Esophagus squamous epithelium (tissue), 5 donors: ENCODE measurements around the gene NEDD4L. TPM values are rescaled to one million over a fixed set of nuclear protein-coding genes. Genes with fewer than 3 reads are reported as not detected.

Experiments used
- DNase-seq: peaks from one replicate; lab custom pipeline; 2025; lab: John Stamatoyannopoulos, UW
- H3K27ac ChIP-seq, 4 donors: fragments of 200-600 bp; sonication (generic); one replicate each; pipeline ENCODE4 v1.5.1; 2016 to 2019; ENCODE audit warnings: mild to moderate bottlenecking in 1 of 4
- H3K27me3 ChIP-seq, 4 donors: fragments of 200-600 bp; sonication (generic); 1 replicate in 3 of 4; 2 replicates in 1 of 4; pipeline versions ENCODE4 v1.5.1 to v1.6.0; 2017 to 2021; ENCODE audit warnings: antibody characterized with exemption in 1 of 4
- H3K36me3 ChIP-seq, 3 donors: fragments of 200-600 bp; sonication (generic); one replicate each; pipeline ENCODE4 v1.5.1; 2016 to 2019
- H3K4me1 ChIP-seq, 3 donors: fragments of 200-600 bp; sonication (generic); one replicate each; pipeline ENCODE4 v1.5.1; 2017 to 2019
- H3K4me3 ChIP-seq, 4 donors: fragments of 200-600 bp; sonication (generic); 1 replicate in 3 of 4; 2 replicates in 1 of 4; pipeline ENCODE4 v1.5.1; 2016 to 2019; ENCODE audit warnings: mild to moderate bottlenecking in 2 of 4, moderate library complexity in 1 of 4
- H3K9me3 ChIP-seq, 3 donors: fragments of 200-600 bp; sonication (generic); one replicate each; pipeline ENCODE4 v1.5.1; 2016 to 2019
- CTCF ChIP-seq, 6 experiments: fragments of 450-650 bp in 4 of 6; fragments of 200-600 bp in 2 of 6; sonication (generic) in 2 of 6; IDR thresholded peaks; one replicate each; pipeline ENCODE4 v1.5.1; 2016 to 2019; ENCODE audit warnings: antibody characterized with exemption in 6 of 6, mild to moderate bottlenecking in 4 of 6, moderate library complexity in 4 of 6
- POLR2A ChIP-seq, 4 donors: fragments of 450-650 bp; IDR thresholded peaks; one replicate each; pipeline ENCODE4 v1.6.1; 2017; ENCODE audit warnings: antibody characterized with exemption in 4 of 4, mild to moderate bottlenecking in 4 of 4, moderate library complexity in 3 of 4
- WGBS, 2 donors: methylation state at CpG; one replicate each; pipeline ENCODE4 v1.1.5; 2018; 5-methylcytosine and 5-hydroxymethylcytosine counted together
- intact Hi-C: fragments of 100-400 bp; cut with DNase I; formaldehyde crosslinking; loops from one replicate; pipeline ENCODE4 v1.15.0; 2022
- total RNA-seq, 4 donors: library from RNA; depleted of rRNA; stranded (reverse); fragments of >200 nt; gene quantifications; one replicate each; pipeline ENCODE4 v1.1.0, GENCODE V29; 2016
- donor health status: DM: yes; HTN: yes; CAD: no.

Gene NEDD4L
- total RNA-seq, 4 donors from 2014 or later = 17.0 to 27.6 (median 21.9) TPM

GRCh38 chr18:58381676-58382411, 337.8 kb downstream of the NEDD4L start:
- Histone ChIP-seq H3K4me3 (no peak overlapping the region), H3K4me1 (no peaks in the 10 kb centered on the region), H3K27me3 (no peaks in the 10 kb centered on the region), H3K27ac (no peak overlapping the region), H3K36me3 (peaks cover 0 to 36% (median 0%) of the 10 kb centered on the region in 3 donors), H3K9me3 (no peaks in the 10 kb centered on the region)
- TF ChIP-seq POLR2A (IDR thresholded peaks at IDR 0.05) = no peak
- no peak for TF ChIP-seq CTCF (IDR thresholded peaks at IDR 0.05)
- 93% methylated on average over 12 of the region's 12 CpGs for WGBS, 2 donors
- intact Hi-C loops = no loop called here
- no peak for DNase-seq

- intact Hi-C loops = no loop called here
- 73 to 83% methylated on average over 2 of the region's 2 CpGs for WGBS, 2 donors
- Histone ChIP-seq H3K27me3 (no peaks in the 10 kb centered on the region), H3K36me3 (peaks cover 0 to 39% (median 0%) of the 10 kb centered on the region in 3 donors), H3K9me3 (no peaks in the 10 kb centered on the region), H3K4me3 (no peak overlapping the region), H3K27ac (no peak overlapping the region), H3K4me1 (no peaks in the 10 kb centered on the region)
- TF ChIP-seq POLR2A (IDR thresholded peaks at IDR 0.05) (no peak), CTCF (IDR thresholded peaks at IDR 0.05) (no peak)
- no peak for DNase-seq
These were observed 338.4 kb downstream of the NEDD4L start for GRCh38 chr18:58382446-58382845.

GRCh38 chr18:58385472-58385871, 341.4 kb downstream of the NEDD4L start:
- 96% methylated on average over 5 to 11 of the region's 13 CpGs for WGBS, 2 donors
- no peak for TF ChIP-seq POLR2A (IDR thresholded peaks at IDR 0.05)
- no peak for TF ChIP-seq CTCF (IDR thresholded peaks at IDR 0.05)
- Histone ChIP-seq H3K4me3 (no peak overlapping the region), H3K36me3 (peaks cover 0 to 62% (median 0%) of the 10 kb centered on the region in 3 donors), H3K27me3 (no peaks in the 10 kb centered on the region), H3K4me1 (no peaks in the 10 kb centered on the region), H3K27ac (no peak overlapping the region), H3K9me3 (no peaks in the 10 kb centered on the region)
- no peak for DNase-seq
- intact Hi-C loops = no loop called here

- DNase-seq = no peak
- intact Hi-C loops = no loop called here
- peaks cover 0 to 71% (median 0%) of the 10 kb centered on the region in 3 donors for H3K36me3 ChIP-seq
- TF ChIP-seq POLR2A (IDR thresholded peaks at IDR 0.05) = no peak
- TF ChIP-seq CTCF (IDR thresholded peaks at IDR 0.05) = no peak
- WGBS, 2 donors = 95 to 97% methylated on average over 13 to 14 of the region's 14 CpGs
- no peaks in the 10 kb centered on the region for H3K4me1 ChIP-seq
- H3K4me3 ChIP-seq = no peak overlapping the region
- H3K27ac ChIP-seq = no peak overlapping the region
- no peaks in the 10 kb centered on the region for H3K27me3 ChIP-seq
- H3K9me3 ChIP-seq = no peaks in the 10 kb centered on the region
These were observed 342.8 kb downstream of the NEDD4L start for GRCh38 chr18:58386780-58387179.

GRCh38 chr18:58387716-58388115, 343.7 kb downstream of the NEDD4L start:
- no peak for TF ChIP-seq POLR2A (IDR thresholded peaks at IDR 0.05)
- no peak for TF ChIP-seq CTCF (IDR thresholded peaks at IDR 0.05)
- H3K36me3 ChIP-seq = peaks cover 0 to 77% (median 0%) of the 10 kb centered on the region in 3 donors
- no peak overlapping the region for H3K4me3 ChIP-seq
- no peak overlapping the region for H3K27ac ChIP-seq
- no peaks in the 10 kb centered on the region for H3K27me3 ChIP-seq
- intact Hi-C loops = no loop called here
- DNase-seq = no peak
- 86 to 95% methylated on average over 5 of the region's 5 CpGs for WGBS, 2 donors
- no peaks in the 10 kb centered on the region for H3K9me3 ChIP-seq
- peaks cover 0 to 3% (median 0%) of the 10 kb centered on the region in 3 donors for H3K4me1 ChIP-seq
